ENCODE results near the gene UBR1.
A peak's percentile ranks its signal among the peaks of the same experiment; 100 is the strongest.
"Not testable (repeated sequence)": the region's sequence is repeated elsewhere in the genome, so short reads cannot be mapped to it uniquely, and the experiment has no call there.

UBR1 gene

DNA sequence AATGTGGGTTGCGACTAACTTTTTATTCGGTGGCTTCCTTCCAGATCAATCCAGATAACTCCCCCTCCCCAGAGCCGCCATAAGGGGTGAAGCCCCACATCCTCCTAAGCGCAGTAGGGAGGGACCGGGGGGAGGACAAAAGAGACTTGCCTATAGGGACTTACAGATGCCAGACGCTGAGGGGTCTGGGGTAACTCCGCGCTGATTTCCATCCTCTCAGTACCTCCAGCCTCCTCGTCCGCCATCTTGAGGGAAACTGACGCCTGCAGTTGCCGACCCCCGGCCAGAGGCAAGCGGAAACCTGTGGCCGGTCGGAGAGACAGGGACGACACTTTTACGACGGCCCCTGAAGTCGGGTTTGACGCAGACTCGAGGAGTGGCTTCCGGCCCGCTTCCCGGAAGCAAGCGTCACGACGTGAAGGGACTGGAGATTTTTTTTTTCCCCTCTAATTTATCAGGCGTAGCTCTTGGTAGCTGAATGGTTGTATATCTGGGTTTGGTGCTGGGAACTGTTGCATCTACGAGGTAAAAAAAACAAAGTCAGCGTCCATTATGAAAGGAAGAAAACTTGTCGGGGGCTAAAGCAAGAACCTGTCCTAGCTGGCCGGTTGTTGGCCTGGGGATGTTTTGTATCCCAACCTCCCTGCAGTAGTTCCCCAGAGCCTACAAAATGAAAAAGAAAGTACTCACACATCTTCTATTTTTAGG, at the start of gene UBR1:
UBR1 (minus strand) TSS at position 261 of the 708 bp plus-strand sequence; CDS start at position 245, 16 bp downstream.
- peak; percentile 94 for DNase-seq (ENCODE audit: low spot score)

GRCh38 chr15:43153269-43153668, 47.4 kb upstream of the UBR1 start:
- DNase-seq (ENCODE audit: low spot score), result no peak

- no peak for DNase-seq (ENCODE audit: low spot score)
Measured at GRCh38 chr15:43151688-43152087, 45.9 kb upstream of the UBR1 start.

DNA sequence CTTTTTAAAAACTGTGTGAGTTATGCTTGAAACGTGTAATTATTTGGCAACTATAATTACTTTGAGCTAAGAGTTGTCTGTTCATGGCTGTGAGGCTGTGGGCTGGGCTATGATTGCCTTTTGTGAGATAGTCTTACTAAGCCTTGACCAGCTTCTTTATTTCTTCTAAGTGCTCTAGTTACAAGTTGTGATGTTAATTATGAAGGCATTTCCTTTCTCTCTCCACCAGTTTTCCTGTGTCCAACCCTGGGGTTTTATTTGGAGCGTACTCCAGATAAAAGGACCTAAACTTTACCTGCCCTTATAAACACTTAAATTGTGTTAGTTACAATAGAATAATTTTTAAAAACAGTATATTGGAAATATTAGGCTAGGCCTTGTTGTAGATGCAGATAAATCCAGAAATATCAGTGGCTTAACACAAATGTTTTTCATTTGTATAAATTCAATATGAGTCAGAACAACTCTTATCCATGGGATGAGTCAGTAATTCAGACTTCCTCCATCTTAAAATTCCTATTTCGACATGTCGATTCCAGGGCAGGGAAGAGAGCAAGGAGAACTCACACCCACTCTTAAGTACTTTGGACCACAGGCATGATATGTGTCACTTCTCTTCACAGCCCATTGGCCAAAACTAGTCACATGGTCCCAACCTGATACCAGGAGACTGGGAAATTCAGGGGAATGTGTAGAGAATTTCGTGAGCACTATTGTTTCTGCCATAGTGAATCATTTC, 44.5 kb upstream of the UBR1 start:
- peak; percentile 83 for DNase-seq (ENCODE audit: low spot score)

DNA sequence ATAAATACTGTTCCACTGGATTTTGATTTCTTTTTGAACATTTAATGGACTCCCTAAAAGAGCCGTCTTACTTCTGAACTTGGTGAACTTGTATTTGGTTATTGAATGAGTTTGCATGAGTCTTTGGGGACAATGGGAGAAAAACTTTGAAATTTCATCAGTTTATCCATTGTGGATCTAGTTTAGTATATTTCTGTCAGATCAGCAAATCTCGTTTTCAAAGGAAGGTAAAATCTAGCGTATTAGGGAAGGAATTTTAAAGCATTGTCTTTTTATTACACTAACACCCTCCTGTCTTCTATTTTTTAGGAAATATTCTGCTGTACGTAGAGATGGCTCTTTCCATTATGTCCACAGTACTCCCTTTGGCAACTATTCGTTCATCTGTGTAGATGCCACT, 40.3 kb upstream of the UBR1 start:
- DNase-seq (ENCODE audit: low spot score), result no peak

GRCh38 chr15:43144512-43144911, 38.7 kb upstream of the UBR1 start:
- no peak for DNase-seq (ENCODE audit: low spot score)

DNA sequence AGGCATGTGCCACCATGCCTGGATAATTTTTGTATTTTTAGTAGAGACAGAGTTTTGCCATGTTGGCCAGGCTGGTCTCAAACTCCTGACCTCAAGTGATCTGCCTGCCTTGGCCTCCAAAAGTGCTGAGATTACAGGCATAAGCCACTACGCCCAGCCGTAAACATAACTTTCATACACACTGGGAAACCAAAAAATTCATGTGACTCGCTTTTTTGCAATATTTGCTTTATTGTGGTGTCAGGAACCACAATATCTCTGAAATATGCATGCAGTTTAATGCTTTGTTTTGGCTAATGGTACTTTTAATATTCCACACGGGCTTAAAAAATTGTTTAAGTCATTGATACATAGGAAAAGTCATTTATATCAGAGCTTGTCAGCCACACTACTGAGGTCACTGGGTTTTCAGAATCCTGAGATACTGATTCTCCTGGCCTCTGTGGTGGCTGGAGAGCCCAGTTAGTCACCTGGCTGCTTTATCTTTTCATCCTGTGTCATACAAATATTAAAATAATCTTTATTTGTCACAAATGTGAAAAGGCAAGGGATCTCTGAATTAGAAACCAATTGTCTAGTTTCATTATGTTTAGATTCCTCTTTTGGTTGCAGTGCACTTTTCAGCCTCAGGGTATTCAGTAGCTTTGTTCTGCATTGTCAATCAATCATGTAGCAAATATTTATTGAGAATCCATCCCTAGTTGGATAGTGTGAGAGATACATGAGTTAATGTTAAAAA, 37.5 kb upstream of the UBR1 start:
- DNase-seq (ENCODE audit: low spot score), result no peak

GRCh38 chr15:43135351-43135750, 29.5 kb upstream of the UBR1 start:
- no peak for DNase-seq (ENCODE audit: low spot score)

- DNase-seq (ENCODE audit: low spot score), result no peak
Measured at GRCh38 chr15:43134157-43134635, 28.4 kb upstream of the UBR1 start.

DNA sequence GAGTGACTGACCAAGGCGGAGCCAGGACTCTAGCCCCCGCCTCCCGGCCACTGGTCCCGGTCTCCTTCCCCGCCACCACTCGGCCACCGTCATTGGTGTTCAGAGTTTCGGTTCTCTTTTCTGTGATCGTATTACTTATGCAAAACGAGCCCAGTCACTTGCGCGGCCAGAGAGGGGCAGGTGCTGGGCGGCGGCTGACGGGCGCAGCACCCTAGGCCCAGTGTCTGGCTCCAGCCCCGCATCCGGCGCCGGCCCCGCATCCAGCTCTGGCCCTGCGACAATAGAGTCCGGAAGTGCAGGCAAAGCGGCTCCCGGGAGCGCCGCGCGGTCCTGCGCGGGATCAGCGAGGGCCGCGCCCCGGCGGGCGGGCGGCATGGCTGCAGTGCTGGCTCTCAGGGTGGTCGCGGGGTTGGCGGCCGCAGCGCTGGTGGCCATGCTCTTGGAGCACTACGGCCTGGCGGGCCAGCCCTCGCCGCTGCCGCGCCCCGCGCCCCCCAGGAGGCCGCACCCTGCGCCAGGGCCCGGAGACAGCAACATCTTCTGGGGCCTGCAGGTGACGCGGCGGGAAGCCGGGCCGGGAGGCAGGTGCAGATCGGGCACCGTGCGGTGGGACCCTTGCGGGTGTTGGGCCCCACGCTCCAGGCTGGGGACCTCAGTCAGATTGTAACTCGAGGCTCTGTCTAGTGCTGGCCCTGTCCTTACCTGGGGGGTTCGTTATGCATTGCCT, 27.8 kb upstream of the UBR1 start, which contains the start of gene TMEM62:
TMEM62 (plus strand) TSS at position 157 of the 727 bp plus-strand sequence; CDS start at position 374, 217 bp downstream.
- DNase-seq (ENCODE audit: low spot score), result peak; percentile 90

DNA sequence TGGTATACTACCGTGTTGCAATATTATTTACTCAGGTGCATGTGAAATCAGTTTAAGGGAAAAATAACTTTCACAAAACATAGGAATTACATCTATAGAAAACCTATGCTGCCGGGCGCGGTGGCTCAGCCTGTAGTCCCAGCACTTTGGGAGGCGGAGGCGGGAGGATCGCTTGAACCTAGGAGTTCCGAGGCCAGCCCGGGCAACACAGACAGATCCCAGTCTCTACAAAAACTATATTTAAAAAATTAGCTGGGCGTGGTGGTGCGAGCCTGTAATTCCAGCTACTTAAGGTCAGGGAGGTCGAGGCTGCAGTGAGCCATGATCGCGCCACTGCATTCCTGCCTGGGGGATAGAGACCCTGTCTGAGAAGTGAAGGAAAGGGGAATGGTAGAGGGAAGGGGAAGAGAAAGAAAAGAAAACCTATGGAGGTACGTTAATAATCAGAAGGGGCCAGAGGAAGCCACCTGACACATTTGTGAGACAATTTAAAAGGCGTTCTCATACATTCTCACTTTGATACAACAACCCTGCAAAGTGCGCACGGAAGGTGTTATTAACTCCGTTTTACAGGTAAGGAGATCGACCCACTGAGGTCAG, 27.1 kb upstream of the UBR1 start:
- DNase-seq (ENCODE audit: low spot score), result no peak

GRCh38 chr15:43128980-43129335, 23.1 kb upstream of the UBR1 start:
- no peak for DNase-seq (ENCODE audit: low spot score)

GRCh38 chr15:43128174-43128979, 22.5 kb upstream of the UBR1 start:
- DNase-seq (ENCODE audit: low spot score), result not testable (repeated sequence)

DNA sequence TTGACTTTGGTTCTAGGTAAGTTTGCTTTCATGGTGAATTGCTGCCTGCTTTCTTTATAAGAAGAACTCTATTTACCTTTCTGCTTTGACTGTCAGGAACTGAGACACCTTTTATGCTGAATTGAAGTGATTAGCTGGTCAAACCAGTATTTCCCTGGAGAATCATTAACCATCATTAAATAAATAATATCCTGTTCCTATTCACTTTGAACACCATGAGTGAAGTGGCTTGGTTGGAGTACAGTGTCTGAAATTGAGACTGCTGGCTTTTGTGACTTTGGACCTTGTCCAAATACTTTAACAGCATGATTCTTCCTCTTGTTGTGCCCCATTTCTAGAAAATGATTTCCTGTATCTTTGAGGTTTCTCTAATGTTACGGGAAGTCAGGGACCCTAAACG, 21.9 kb upstream of the UBR1 start:
- DNase-seq (ENCODE audit: low spot score), result no peak

DNA sequence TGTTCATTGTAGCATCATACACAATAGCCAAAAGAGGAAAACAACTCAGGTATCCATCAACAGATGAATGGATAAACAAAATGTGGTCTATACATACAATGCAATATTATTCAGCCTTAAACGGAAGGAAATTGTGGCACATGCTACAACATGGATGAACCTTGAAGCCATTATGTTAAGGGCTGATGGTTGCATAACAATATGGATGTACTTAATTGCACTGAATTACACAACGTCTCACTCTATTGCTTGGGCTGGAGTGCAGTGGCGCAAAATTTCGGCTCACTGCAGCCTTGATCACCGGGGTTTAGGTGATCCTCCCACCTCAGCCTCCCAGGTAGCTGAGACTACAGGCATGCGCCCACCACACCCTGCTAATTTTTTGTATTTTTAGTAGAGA, 20.5 kb upstream of the UBR1 start:
- no peak for DNase-seq (ENCODE audit: low spot score)

GRCh38 chr15:43125100-43125661, 19.3 kb upstream of the UBR1 start:
- no peak for DNase-seq (ENCODE audit: low spot score)

GRCh38 chr15:43121863-43122262, 16.0 kb upstream of the UBR1 start:
- DNase-seq (ENCODE audit: low spot score), result no peak

- no peak for DNase-seq (ENCODE audit: low spot score)
Measured at GRCh38 chr15:43118829-43119228, 13.0 kb upstream of the UBR1 start.

- no peak for DNase-seq (ENCODE audit: low spot score)
Measured at GRCh38 chr15:43118286-43118685, 12.4 kb upstream of the UBR1 start.

- DNase-seq (ENCODE audit: low spot score), result no peak
Measured at GRCh38 chr15:43111354-43111753, 5.5 kb upstream of the UBR1 start.
